HG02885 (cell line): ENCODE data around the gene DPEP2.
A peak's percentile ranks its signal among the peaks of the same experiment; 100 is the strongest.
"Not testable (repeated sequence)": the region's sequence is repeated elsewhere in the genome, so short reads cannot be mapped to it uniquely, and the experiment has no call there.

Source experiments
- ATAC-seq: cut with Tn5 transposase; IDR thresholded peaks from one replicate; pipeline ENCODE4 v1.9.1; 2021; ENCODE audit warnings: mild to moderate bottlenecking; ENCODE audit not compliant: unreplicated experiment, poor library complexity

The DPEP2 gene

DNA sequence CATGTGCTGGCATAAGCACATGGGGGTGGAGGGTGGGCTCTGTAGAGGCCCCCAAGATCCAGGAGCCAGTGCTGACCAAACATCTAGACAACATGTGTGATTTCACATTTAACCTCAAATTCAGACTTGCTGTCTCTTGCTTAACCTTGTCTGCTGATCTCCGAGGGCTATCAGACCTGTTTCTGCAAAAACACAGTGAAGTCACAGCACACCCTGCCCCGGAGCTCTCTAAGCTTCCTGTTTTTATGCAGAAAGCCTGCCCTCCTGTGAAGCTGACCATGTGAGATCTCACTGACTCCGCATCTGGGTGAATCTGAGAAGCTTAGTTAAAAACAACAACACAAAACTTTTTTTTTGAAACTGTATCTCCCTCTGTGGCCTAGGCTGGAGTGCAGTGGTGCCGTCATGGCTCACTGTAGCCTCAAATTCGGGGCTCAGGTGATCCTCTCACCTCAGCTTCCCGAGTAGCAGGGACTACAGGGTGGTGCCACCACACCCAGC is 6.6 kb upstream of the DPEP2 start:
- no peak for ATAC-seq

GRCh38 chr16:68005211-68005610 is 5.9 kb upstream of the DPEP2 start:
- ATAC-seq: no peak

DNA sequence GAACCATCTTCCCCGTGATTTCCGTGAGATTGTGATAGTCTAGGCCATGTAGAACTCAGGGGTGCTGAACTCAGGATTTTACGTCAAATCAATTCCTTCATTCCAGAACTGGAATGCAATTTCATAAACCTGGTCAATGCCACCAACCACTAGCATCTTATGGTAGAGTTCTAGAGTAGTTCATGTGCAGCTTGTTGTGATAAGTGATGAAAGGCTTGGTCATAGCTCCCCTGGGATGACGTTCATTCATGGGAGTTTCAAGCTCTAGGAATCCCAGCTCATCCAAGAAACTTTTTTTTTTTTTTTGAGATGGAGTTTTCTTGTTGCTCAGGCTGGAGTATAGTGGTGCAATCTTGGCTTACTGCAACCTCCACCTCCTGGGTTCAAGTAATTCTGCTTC is 3.7 kb upstream of the DPEP2 start:
- ATAC-seq: no peak

DNA sequence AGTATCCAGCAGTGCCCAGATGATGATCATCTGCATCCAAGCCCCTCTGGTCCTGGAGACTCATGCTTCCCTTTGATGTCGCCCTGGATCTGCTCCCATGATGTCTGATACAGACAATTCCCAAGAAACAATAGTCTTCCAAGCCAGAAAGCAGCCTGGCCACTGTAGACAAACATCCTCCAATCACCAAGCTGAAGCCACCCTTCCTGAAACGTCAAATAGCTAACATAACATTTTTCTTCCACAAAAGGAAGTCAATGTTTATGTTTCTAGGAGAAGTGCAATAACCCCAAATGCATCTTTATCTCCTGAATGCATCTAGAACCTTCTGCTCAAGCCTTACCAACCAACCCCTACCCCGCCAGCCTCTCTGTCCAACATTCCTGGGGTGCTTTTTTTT is 1.2 kb upstream of the DPEP2 start:
- ATAC-seq: no peak

GRCh38 chr16:67999985-68000384 is 701 bp upstream of the DPEP2 start:
- ATAC-seq: no peak

GRCh38 chr16:67998231-67998778 is 979 bp downstream of the DPEP2 start:
- ATAC-seq: not testable (repeated sequence)

DNA sequence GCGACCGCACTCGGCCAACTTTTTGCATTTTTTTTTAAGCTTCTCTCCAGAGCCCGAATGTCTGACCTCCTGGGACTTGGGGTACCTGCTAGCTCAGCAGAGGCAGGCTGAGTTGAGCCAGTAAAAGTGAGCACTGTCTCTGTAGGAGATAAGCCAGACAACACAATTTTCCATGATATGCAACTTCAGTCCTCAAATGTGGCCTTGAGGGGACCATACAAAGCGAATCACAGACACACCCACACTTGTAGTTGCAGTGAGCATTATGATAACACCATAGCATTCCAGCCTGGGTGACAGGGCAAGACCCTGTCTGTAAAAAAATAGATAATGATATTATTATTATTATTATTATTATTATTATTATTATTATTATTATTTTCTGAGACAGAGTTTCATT is 2.6 kb downstream of the DPEP2 start:
- no peak for ATAC-seq

GRCh38 chr16:67995423-67995822 is 3.9 kb downstream of the DPEP2 start:
- no peak for ATAC-seq

DNA sequence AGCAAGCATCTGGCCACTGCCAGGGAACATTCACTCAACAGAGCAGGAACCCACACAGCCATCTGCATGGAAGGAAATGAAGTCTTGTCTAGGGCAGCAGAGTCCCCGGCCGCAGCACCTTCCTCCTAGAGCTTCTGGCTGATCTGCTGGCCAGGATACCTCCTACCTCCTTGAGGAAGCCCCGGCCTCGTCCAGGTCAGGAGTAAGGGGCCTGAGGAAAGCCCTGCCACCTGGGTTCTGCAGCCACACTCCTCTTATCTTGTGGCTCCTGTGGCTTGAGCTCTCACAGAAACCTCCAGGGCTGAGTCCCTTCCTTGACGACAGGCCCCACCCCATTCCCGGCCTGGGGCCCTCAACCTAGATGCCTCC is 5.3 kb downstream of the DPEP2 start:
- not testable (repeated sequence) for ATAC-seq

GRCh38 chr16:67993207-67994039 is 5.9 kb downstream of the DPEP2 start:
- peak; percentile 74 for ATAC-seq

GRCh38 chr16:67992661-67993206 is 6.5 kb downstream of the DPEP2 start:
- ATAC-seq: no peak

- ATAC-seq: no peak
Observed at GRCh38 chr16:67990018-67990386, 9.3 kb downstream of the DPEP2 start.

GRCh38 chr16:67989322-67990017 is 9.8 kb downstream of the DPEP2 start:
- no peak for ATAC-seq

GRCh38 chr16:67988675-67989074 is 10.6 kb downstream of the DPEP2 start:
- no peak for ATAC-seq

DNA sequence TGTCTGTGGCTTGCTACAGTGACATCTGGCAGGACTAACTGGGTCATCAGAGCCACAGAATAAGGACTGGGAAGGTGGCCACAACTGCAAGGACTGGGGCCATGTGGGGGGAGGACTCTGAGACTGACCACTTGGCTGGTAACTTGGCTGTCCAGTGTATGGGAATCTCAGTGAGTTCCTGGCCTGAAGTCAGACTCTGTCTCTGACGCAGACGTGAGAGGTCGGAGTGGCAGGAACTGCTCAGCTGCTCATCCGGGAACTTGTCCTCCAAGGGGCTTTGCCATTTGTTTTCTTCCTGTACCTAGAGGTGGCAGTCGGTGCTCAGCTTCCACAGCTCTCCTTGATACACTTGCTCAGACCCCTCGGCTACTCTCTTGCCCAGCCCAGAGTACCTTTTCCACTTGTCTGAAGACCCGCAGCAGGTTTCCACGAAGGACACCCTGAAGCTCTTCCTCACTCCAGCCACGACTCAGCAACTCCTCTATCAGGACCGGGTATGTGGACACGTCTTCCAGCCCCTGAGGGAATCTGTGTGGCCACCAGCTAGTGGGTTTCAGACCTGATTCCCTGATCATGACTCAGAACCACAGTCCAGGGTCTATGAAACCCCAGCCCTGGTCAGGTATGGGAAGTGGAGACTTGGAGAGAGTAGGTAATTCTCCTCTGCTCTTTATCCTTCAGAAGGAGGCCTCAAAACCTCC is 11.7 kb downstream of the DPEP2 start:
- no peak for ATAC-seq

DNA sequence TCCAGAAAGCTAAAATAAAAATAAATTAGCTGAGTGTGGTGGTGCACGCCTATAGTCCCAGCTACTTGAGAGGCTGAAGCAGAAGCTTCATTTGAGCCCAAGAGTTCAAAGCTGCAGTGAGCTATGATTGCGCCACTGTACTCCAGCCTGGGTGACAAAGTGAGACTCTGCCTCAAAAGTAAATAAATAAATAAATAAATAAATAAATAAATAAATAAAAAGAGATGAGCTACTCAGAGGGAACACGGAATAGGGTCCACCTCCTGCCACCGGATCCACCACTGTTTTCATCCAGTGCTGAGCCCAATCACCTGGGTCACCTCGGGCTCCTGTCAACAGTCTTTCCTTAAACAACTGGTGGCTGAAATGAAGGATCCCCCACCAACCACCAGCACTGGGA is 12.3 kb downstream of the DPEP2 start:
- ATAC-seq: no peak

- no peak for ATAC-seq
Observed at GRCh38 chr16:67982011-67982696, 17.1 kb downstream of the DPEP2 start.

DNA sequence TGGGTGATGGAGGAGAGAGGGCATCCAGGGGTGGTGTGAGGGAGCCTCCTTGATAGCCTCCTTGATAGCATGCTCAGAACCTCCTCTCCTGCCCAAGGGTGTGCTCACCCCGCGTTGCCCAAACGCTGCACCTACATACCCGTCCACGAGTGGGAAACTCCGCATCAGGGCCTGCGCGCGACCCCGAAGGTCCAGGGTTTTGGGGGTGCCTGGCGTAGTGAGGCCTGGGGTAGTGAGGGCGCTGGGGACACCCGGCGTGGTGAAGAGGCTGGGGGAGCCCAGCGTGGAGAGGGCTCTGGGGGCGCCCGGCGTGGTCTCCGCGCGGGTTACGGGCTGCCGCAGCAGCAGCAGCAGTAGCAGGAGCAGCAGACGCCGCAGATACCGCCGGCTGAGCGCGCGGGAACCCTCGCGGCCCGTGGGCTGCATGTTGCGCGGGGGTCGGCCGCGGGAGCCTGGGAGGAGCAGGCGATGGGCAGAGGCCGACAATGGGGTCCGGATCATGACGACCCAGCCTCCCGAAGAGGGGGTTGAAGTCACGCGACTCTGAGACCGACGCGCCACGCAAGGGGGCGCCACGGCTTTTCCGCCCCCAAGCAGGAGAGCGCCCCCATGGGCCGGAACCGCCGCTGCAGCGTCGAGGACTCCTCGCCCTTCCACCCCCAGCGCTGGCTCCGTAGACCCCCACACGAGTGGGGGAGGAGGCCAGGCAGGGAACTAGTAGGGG is 19.2 kb downstream of the DPEP2 start, which contains the start of gene DPEP3:
Gene DPEP3, minus strand, starts transcription at position 545 of the 724 bp plus-strand sequence. Its CDS starts 119 bp downstream, at position 426.
- no peak for ATAC-seq
